Measurements from ENCODE around the gene ZNF653. TPM values are rescaled to one million over a fixed set of nuclear protein-coding genes. Genes with fewer than 3 reads are reported as not detected.

ZNF653 gene
- total and polyA plus RNA-seq, 9 of the 15 experiments (the other 6 are each of a cell fraction or from before 2014, with no cell fraction given): 1.6 to 8.0 (median 4.2) TPM; not detected in 2

DNA sequence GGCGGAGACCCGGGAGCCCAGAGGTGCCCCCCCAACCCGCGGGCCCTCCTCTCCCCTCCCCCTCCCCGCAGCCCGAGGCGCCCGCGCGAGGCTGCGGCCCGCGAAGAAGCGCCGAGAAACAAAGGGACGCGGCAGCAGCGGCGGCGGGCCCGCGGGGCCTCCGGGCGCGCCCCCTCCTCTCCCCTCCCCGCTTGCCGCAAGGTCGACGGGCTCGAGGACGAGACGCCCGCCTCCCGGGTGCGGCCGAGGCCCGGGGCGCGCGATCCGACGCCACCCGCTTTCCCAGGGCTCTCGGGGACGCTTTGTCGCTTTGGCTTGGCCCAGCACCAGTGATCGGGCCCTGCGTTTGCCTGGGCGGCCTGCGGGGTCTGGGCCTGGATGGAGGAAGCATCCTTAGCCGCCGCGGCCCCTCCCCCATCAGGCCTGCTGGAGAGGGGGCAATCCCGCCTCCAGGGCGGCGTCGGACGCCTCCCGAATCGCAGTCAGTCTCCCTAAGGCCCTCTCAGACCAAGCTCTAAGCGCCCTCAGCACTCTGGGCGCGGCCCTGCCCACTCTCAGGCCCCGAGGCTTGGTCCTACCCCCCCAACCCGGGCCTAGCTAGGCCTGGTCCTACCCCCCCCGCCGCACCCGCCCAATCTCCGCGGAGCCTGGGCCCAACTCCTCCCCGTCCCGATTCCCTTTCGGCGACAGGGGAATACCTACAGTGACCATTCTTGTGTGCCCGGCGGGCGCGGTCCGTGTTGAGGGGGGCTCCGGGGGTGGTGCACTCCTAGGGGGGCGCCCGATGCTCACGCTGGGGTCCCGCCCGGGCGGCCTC is 25.5 kb downstream of the ZNF653 start (continued):
- TF ChIP-seq, protein P1, sequence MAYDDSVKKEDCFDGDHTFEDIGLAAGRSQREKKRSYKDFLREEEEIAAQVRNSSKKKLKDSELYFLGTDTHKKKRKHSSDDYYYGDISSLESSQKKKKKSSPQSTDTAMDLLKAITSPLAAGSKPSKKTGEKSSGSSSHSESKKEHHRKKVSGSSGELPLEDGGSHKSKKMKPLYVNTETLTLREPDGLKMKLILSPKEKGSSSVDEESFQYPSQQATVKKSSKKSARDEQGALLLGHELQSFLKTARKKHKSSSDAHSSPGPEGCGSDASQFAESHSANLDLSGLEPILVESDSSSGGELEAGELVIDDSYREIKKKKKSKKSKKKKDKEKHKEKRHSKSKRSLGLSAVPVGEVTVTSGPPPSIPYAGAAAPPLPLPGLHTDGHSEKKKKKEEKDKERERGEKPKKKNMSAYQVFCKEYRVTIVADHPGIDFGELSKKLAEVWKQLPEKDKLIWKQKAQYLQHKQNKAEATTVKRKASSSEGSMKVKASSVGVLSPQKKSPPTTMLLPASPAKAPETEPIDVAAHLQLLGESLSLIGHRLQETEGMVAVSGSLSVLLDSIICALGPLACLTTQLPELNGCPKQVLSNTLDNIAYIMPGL (CRISPR knock-in tag; IDR thresholded peaks at IDR 0.05): no peak
- TF ChIP-seq ARHGAP35 (IDR thresholded peaks at IDR 0.05; ENCODE audit: partially characterized antibody): no peak
- no peak for TF ChIP-seq ZC3H11A (IDR thresholded peaks at IDR 0.05; ENCODE audit: low read depth, low read length)
- no peak for TF ChIP-seq ARNT (IDR thresholded peaks at IDR 0.05)
- no peak for TF ChIP-seq HMGN3 (IDR thresholded peaks at IDR 0.05; ENCODE audit: borderline replicate concordance, extremely low read depth, insufficient read length, low read depth, low read length)
- no peak for TF ChIP-seq MTF1 (CRISPR knock-in tag; IDR thresholded peaks at IDR 0.05; ENCODE audit: borderline replicate concordance)
- TF ChIP-seq, protein P2, sequence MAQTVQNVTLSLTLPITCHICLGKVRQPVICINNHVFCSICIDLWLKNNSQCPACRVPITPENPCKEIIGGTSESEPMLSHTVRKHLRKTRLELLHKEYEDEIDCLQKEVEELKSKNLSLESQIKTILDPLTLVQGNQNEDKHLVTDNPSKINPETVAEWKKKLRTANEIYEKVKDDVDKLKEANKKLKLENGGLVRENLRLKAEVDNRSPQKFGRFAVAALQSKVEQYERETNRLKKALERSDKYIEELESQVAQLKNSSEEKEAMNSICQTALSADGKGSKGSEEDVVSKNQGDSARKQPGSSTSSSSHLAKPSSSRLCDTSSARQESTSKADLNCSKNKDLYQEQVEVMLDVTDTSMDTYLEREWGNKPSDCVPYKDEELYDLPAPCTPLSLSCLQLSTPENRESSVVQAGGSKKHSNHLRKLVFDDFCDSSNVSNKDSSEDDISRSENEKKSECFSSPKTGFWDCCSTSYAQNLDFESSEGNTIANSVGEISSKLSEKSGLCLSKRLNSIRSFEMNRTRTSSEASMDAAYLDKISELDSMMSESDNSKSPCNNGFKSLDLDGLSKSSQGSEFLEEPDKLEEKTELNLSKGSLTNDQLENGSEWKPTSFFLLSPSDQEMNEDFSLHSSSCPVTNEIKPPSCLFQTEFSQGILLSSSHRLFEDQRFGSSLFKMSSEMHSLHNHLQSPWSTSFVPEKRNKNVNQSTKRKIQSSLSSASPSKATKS (CRISPR knock-in tag; IDR thresholded peaks at IDR 0.05): no peak
- TF ChIP-seq, protein P3, sequence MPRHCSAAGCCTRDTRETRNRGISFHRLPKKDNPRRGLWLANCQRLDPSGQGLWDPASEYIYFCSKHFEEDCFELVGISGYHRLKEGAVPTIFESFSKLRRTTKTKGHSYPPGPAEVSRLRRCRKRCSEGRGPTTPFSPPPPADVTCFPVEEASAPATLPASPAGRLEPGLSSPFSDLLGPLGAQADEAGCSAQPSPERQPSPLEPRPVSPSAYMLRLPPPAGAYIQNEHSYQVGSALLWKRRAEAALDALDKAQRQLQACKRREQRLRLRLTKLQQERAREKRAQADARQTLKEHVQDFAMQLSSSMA (CRISPR knock-in tag; IDR thresholded peaks at IDR 0.05): no peak
- no peak for TF ChIP-seq TAF1 (IDR thresholded peaks at IDR 0.05; ENCODE audit: control insufficient read depth, extremely low read depth, insufficient read depth, low read length, severe bottlenecking)

All from K562 (cell line).